ENCODE measurements around the gene GPHA2. TPM values are rescaled to one million over a fixed set of nuclear protein-coding genes. Genes with fewer than 3 reads are reported as not detected.

The GPHA2 gene
- total RNA-seq, 2 experiments from 2014 or later, result not detected

- DNase-seq, result no peak
- CTCF ChIA-PET, result interaction anchor here (1.3 to 31.3 kb wide), 5 partner anchors 9 to 123 kb away, joined by 4 to 1163 read pairs (median 7); partner anchors contain the start of genes ARL2, CDC42BPG and EHD1
- H3K9me3 Mint-ChIP-seq (ENCODE audit: low read depth), result no peaks in the 10 kb centered on the region
- H3K4me3 Mint-ChIP-seq, result no peak overlapping the region
- H3K27me3 Mint-ChIP-seq, result no peaks in the 10 kb centered on the region
- H3K27ac Mint-ChIP-seq, result no peak overlapping the region
- no peaks in the 10 kb centered on the region for H3K36me3 Mint-ChIP-seq
- no peak for ATAC-seq
- H3K4me1 Mint-ChIP-seq, result peaks cover 11% of the 10 kb centered on the region
These were observed 44.4 kb downstream of the GPHA2 start for GRCh38 chr11:64891215-64891848.

DNA sequence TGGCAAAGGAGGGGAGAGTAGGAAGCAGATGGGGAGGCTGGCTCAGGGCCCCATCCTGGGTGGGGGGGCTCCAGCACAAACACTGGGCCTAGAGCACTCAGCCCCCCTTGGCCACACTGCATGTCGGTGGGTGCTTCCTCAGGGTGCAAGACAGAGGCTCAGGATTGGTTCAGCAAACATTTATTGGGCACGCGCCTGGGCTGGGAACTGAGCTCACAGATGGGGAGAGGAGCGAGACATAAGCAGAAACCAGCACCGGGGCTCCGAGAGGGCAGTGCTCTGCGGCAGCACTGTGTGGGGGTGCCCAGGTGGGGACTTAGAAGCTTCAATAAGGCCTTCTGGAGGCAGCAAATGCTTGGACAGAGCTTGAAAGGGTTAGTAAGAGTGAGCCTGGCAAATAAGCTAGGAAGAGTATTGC lies 45.2 kb downstream of the GPHA2 start:
- CTCF ChIA-PET, result interaction anchor here (0.6 to 31.3 kb wide), 6 partner anchors 9 to 333 kb away, joined by 3 to 1163 read pairs (median 6); partner anchors contain the start of genes ARL2, CDC42BPG and EHD1
- H3K27me3 Mint-ChIP-seq, result no peaks in the 10 kb centered on the region
- DNase-seq, result no peak
- H3K9me3 Mint-ChIP-seq (ENCODE audit: low read depth), result no peaks in the 10 kb centered on the region
- no peak overlapping the region for H3K4me3 Mint-ChIP-seq
- no peaks in the 10 kb centered on the region for H3K36me3 Mint-ChIP-seq
- no peak for ATAC-seq
- H3K4me1 Mint-ChIP-seq, result peaks cover 18% of the 10 kb centered on the region
- H3K27ac Mint-ChIP-seq, result no peak overlapping the region

DNA sequence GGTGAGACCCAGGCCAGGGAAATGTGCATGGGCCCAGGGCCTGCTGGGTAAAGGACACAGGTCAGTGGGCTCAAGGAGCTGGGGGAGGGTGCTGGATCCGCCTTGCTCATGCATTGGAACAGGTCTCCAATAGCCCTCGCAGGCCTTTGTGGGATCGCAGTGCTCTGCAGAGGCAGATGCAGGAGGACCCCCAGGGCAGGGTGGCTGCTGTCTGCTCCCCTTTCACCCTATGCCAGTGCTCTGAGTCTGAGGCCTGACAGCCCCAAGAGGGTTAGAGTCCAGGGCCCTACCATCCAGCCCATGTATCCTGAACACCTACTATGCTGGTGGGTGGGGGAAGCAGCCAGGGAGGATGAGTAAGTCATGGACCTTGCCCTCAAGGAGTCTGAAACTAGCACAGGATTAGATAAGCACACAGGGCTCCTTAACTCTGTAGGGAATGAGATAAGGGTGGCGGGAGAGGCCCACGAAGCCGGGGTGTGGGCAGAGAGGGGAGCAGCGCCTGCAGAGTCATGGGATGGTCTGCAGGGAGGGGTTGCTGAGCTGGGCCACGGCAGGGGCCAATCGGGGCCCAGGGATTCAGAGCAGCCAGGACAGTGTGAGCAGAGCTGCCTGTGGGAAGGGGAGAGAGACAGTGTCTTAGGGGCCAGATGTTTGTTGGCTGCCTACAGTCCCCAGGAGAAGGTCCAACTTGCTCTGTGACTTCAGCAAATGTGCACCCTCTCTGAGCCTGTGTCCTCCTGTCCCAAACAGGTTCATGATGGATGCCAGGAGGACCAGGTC lies 46.8 kb downstream of the GPHA2 start:
- DNase-seq (no peak), ATAC-seq (no peak)
- CTCF ChIA-PET, result interaction anchor here (0.5 to 31.3 kb wide), 6 partner anchors 13 to 228 kb away, joined by 3 to 1163 read pairs (median 6); partner anchors contain the start of genes ARL2, CDC42BPG, EHD1 and ZNHIT2
- Mint-ChIP-seq H3K36me3 (no peaks in the 10 kb centered on the region), H3K27me3 (no peaks in the 10 kb centered on the region), H3K27ac (no peak overlapping the region), H3K4me1 (peaks cover 29% of the 10 kb centered on the region), H3K9me3 (ENCODE audit: low read depth) (no peaks in the 10 kb centered on the region), H3K4me3 (no peak overlapping the region)

GRCh38 chr11:64888406-64888728 lies 47.3 kb downstream of the GPHA2 start:
- no peaks in the 10 kb centered on the region for H3K9me3 Mint-ChIP-seq (ENCODE audit: low read depth)
- CTCF ChIA-PET, result interaction anchor here (0.6 to 31.3 kb wide), 13 partner anchors 8 to 229 kb away, joined by 3 to 1163 read pairs (median 4); partner anchors contain the start of genes CDC42BPG, EHD1, PPP2R5B and TM7SF2
- H3K27ac Mint-ChIP-seq, result peak overlapping the region; percentile 84
- peak overlapping the region; percentile 65 for H3K4me3 Mint-ChIP-seq
- DNase-seq, result no peak
- no peaks in the 10 kb centered on the region for H3K36me3 Mint-ChIP-seq
- no peak for ATAC-seq
- H3K4me1 Mint-ChIP-seq, result peaks cover 34% of the 10 kb centered on the region
- H3K27me3 Mint-ChIP-seq, result no peaks in the 10 kb centered on the region

GRCh38 chr11:64887757-64888405 lies 47.8 kb downstream of the GPHA2 start:
- peak overlapping the region; percentile 65 for H3K4me3 Mint-ChIP-seq
- CTCF ChIA-PET, result interaction anchor here (0.7 to 31.3 kb wide), 12 partner anchors 9 to 230 kb away, joined by 3 to 1163 read pairs (median 4); partner anchors contain the start of genes CDC42BPG, EHD1, PPP2R5B and TM7SF2
- DNase-seq (peak; percentile 87), ATAC-seq (peak; percentile 94)
- H3K27me3 Mint-ChIP-seq, result no peaks in the 10 kb centered on the region
- H3K36me3 Mint-ChIP-seq, result no peaks in the 10 kb centered on the region
- H3K9me3 Mint-ChIP-seq (ENCODE audit: low read depth), result no peaks in the 10 kb centered on the region
- peaks cover 38% of the 10 kb centered on the region for H3K4me1 Mint-ChIP-seq
- peak overlapping the region; percentile 84 for H3K27ac Mint-ChIP-seq

DNA sequence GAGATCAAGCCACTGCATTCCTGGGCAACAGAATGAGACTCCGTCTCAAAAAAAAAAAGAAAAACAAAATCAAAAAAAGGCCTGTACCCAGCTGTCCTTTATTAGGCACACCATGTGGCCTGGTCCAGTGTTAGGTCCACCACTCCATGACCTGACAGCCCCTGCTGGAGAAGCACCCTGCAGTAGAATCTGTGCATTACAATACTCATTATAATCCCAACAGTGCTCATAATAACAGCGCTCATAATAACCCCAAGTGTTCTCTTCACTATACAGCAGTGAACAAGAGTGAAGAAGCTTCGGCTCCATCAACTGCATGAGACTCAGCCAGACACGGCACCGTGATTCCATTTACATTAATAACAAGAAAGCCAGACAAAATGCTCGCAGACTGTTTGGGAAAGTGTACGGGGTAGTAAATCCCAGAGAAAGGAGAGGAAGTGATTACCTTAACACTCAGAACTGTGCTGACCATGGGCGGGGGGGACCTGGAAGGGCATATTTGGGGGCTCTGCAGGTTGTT lies 48.4 kb downstream of the GPHA2 start:
- H3K4me1 Mint-ChIP-seq, result peaks cover 40% of the 10 kb centered on the region
- DNase-seq, result no peak
- H3K27ac Mint-ChIP-seq, result peak overlapping the region; percentile 37
- H3K9me3 Mint-ChIP-seq (ENCODE audit: low read depth), result no peaks in the 10 kb centered on the region
- no peaks in the 10 kb centered on the region for H3K27me3 Mint-ChIP-seq
- H3K36me3 Mint-ChIP-seq, result no peaks in the 10 kb centered on the region
- no peak for ATAC-seq
- H3K4me3 Mint-ChIP-seq, result no peak overlapping the region
- CTCF ChIA-PET, result interaction anchor here (0.7 to 31.3 kb wide), 11 partner anchors 9 to 224 kb away, joined by 3 to 1163 read pairs (median 4); partner anchors contain the start of genes ARL2, CDC42BPG, EHD1 and PPP2R5B

DNA sequence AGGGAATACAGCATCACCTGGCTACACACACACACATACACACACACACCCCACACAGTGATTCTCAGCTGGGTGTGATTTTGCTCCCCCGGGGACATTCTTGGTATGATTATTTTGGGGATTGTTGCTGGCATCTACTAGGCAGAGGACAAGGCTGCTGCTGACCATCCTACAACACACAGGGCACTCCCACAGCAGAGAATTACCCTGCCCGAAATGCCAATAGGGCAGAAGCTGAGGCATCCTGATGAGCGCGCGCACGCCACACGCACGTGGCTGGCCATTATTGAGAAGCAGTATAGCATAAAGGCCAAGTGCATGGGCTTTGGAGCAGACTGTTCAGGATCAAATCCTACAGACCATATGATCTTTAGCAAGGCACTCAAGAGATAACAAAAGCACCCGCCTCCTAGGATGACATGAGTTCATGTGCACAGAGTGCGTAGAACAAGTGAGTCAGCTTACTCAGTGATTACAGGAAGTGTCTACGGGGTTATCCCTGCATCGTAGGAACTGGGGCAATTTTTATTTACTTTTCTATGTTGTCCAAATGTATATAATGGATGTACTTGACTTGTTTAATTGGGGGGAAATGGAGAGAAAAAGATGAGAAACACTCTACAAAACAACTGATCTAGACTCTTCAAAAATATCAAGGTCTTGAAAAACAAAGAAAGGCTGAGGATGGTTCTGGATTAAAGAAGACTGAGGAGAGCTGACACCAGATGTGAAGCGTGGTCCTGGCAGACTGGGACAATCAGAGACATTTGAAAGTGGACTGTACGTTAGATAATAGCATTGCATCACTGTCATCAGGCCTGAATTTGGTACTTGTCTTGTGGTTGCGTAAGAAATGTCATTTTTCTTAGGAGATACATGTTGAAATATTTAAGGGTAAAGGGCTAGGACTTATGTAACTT lies 50.1 kb downstream of the GPHA2 start:
- DNase-seq, result peak; percentile 68
- H3K27ac Mint-ChIP-seq, result peak overlapping the region; percentile 81
- peaks cover 51% of the 10 kb centered on the region for H3K4me1 Mint-ChIP-seq
- CTCF ChIA-PET, result interaction anchor here (0.9 to 31.3 kb wide), 4 partner anchors 8 to 103 kb away, joined by 3 to 1163 read pairs (median 42); partner anchors contain the start of genes CDC42BPG and EHD1
- H3K9me3 Mint-ChIP-seq (ENCODE audit: low read depth), result no peaks in the 10 kb centered on the region
- H3K4me3 Mint-ChIP-seq, result peak overlapping the region; percentile 31
- peak; percentile 59 for ATAC-seq
- H3K27me3 Mint-ChIP-seq, result no peaks in the 10 kb centered on the region
- no peaks in the 10 kb centered on the region for H3K36me3 Mint-ChIP-seq

Small RNAs within 50 kb of the gene (microRNA-seq; reads per million reads assigned to microRNA genes)
- not detected for gene MIR6749
- not detected for gene MIR6750

Other genes with a start within 250 kb of the GPHA2 start
- under 1 TPM; 0.23 to 0.40 TPM for gene NRXN2, start 212.7 kb downstream of the GPHA2 start, total RNA-seq
- gene RASGRP2, start 191.8 kb downstream of the GPHA2 start, total RNA-seq, result 100 to 1,000 TPM in 1 of 2 experiments, 10 to 100 TPM in 1; 77.3 to 123 TPM
- 1 to 10 TPM; 2.0 to 3.2 TPM for gene PYGM, start 175.9 kb downstream of the GPHA2 start, total RNA-seq
- 100 to 1,000 TPM; 442 to 462 TPM for gene SF1, start 157.4 kb downstream of the GPHA2 start, total RNA-seq
- gene MAP4K2, start 132.7 kb downstream of the GPHA2 start, total RNA-seq, result 10 to 100 TPM; 61.1 to 65.0 TPM
- 10 to 100 TPM; 31.2 to 42.1 TPM for gene MEN1, start 125.3 kb downstream of the GPHA2 start, total RNA-seq
- gene CDC42BPG, start 91.2 kb downstream of the GPHA2 start, total RNA-seq, result under 1 TPM; 0.50 to 0.61 TPM
- gene EHD1, start 57.3 kb downstream of the GPHA2 start, total RNA-seq, result 100 to 1,000 TPM; 149 to 155 TPM
- 10 to 100 TPM; 27.3 to 27.9 TPM for gene ATG2A, start 18.7 kb downstream of the GPHA2 start, total RNA-seq
- gene PPP2R5B, start 11.2 kb downstream of the GPHA2 start, total RNA-seq, result 10 to 100 TPM; 11.7 to 12.3 TPM
- not detected for gene MAJIN, start 36.2 kb upstream of the GPHA2 start, total RNA-seq
- under 1 TPM; 0.33 to 0.67 TPM for gene BATF2, start 61.1 kb upstream of the GPHA2 start, total RNA-seq
- 10 to 100 TPM; 74.1 to 86.9 TPM for gene ARL2, start 78.3 kb upstream of the GPHA2 start, total RNA-seq
- gene SNX15, start 91.5 kb upstream of the GPHA2 start, total RNA-seq, result 10 to 100 TPM; 18.9 to 29.2 TPM
- gene SAC3D1, start 105.3 kb upstream of the GPHA2 start, total RNA-seq, result 10 to 100 TPM; 24.3 to 27.2 TPM
- 10 to 100 TPM; 14.8 to 15.3 TPM for gene NAALADL1, start 122.7 kb upstream of the GPHA2 start, total RNA-seq
- 100 to 1,000 TPM; 128 to 147 TPM for gene CDCA5, start 148.1 kb upstream of the GPHA2 start, total RNA-seq
- 10 to 100 TPM; 28.3 to 32.4 TPM for gene ZFPL1, start 148.3 kb upstream of the GPHA2 start, total RNA-seq
- 100 to 1,000 TPM; 104 to 116 TPM for gene VPS51, start 160.3 kb upstream of the GPHA2 start, total RNA-seq
- gene TM7SF2, start 176.0 kb upstream of the GPHA2 start, total RNA-seq, result 10 to 100 TPM; 21.0 to 26.2 TPM
- gene ZNHIT2, start 181.8 kb upstream of the GPHA2 start, total RNA-seq, result 10 to 100 TPM; 10.5 to 13.5 TPM
- 100 to 1,000 TPM; 899 to 972 TPM for gene FAU, start 186.2 kb upstream of the GPHA2 start, total RNA-seq
- gene MRPL49, start 186.4 kb upstream of the GPHA2 start, total RNA-seq, result 10 to 100 TPM; 42.0 to 61.7 TPM
- gene SYVN1, start 198.6 kb upstream of the GPHA2 start, total RNA-seq, result 10 to 100 TPM; 34.4 to 35.1 TPM
- not detected for gene SPDYC, start 234.3 kb upstream of the GPHA2 start, total RNA-seq
- gene CAPN1, start 246.0 kb upstream of the GPHA2 start, total RNA-seq, result 100 to 1,000 TPM; 137 to 174 TPM